Measurements from ENCODE around the gene PGD. TPM values are rescaled to one million over a fixed set of nuclear protein-coding genes. Genes with fewer than 3 reads are reported as not detected.
A peak's percentile ranks its signal among the peaks of the same experiment; 100 is the strongest.
"Not testable (repeated sequence)": the region's sequence is repeated elsewhere in the genome, so short reads cannot be mapped to it uniquely, and the experiment has no call there.

The PGD gene
- total and polyA plus RNA-seq, 10 donors: 40.8 to 381 (median 124) TPM

DNA sequence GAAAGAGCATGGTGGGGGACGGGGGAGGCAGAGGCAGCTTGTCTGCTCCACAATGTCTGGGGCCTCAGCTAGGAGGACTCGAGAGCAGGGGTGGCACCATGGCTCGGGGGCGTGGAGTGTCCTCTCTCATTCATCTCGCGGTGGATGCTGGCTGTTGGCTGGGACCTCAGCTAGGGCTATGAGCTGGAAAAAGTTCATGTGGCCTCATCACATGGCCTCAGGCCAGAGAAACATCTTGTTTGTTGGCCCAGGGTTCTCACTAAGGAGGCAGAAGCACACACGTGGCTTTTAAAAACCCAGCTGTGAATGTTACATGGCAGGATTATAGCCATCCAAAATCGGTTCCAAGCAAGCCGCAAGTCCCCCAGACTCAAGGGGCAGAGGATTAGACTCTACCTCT is 25.2 kb downstream of the PGD start:
- Histone ChIP-seq H3K9me3 (no peaks in the 10 kb centered on the region), H3K27ac (no peak overlapping the region), H3K36me3 (peaks cover 0 to 39% (median 26%) of the 10 kb centered on the region in 6 donors), H3K27me3 (replicated peaks in 1 of 7) (no peaks in the 10 kb centered on the region), H3K4me1 (peaks cover 0 to 22% (median 8%) of the 10 kb centered on the region in 6 donors), H3K4me3 (no peak overlapping the region)
- intact Hi-C loops (cut with DNase I; ENCODE audit: low total_unique reads): no loop called here
- TF ChIP-seq, protein P1, sequence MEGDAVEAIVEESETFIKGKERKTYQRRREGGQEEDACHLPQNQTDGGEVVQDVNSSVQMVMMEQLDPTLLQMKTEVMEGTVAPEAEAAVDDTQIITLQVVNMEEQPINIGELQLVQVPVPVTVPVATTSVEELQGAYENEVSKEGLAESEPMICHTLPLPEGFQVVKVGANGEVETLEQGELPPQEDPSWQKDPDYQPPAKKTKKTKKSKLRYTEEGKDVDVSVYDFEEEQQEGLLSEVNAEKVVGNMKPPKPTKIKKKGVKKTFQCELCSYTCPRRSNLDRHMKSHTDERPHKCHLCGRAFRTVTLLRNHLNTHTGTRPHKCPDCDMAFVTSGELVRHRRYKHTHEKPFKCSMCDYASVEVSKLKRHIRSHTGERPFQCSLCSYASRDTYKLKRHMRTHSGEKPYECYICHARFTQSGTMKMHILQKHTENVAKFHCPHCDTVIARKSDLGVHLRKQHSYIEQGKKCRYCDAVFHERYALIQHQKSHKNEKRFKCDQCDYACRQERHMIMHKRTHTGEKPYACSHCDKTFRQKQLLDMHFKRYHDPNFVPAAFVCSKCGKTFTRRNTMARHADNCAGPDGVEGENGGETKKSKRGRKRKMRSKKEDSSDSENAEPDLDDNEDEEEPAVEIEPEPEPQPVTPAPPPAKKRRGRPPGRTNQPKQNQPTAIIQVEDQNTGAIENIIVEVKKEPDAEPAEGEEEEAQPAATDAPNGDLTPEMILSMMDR (IDR thresholded peaks at IDR 0.05 in 8 of 11, conservative IDR thresholded peaks at IDR 0.05 in 3 of 11): no peak
- no peak for TF ChIP-seq POLR2A (IDR thresholded peaks at IDR 0.05)
- no peak for TF ChIP-seq POLR2AphosphoS5 (IDR thresholded peaks at IDR 0.05)
- DNase-seq: peak; percentile 53
- WGBS, 5 donors: 80 to 91% (median 83%) methylated on average over 9 of the region's 9 CpGs

DNA sequence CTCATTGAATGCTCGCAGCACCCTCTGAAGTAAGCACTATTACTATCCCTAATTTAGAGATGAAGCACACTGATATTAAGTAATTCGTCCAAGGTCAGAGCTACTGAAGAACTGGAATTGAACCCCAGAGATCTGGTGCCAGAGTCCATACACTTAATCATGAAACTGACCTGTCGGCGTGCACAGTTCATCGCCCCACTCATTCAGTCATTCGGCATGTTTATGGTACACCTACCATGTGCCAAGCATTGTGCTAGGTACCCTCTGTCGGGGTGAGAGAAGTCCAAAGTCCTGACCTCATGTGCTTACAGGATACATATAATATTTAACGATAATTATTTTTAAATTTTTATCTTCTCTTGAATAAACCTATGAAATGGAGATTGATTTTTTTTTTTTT is 25.8 kb downstream of the PGD start:
- Histone ChIP-seq H3K4me1 (peaks cover 0 to 27% (median 10%) of the 10 kb centered on the region in 6 donors), H3K9me3 (no peaks in the 10 kb centered on the region), H3K36me3 (peaks cover 0 to 33% (median 20%) of the 10 kb centered on the region in 6 donors), H3K27me3 (replicated peaks in 1 of 7) (no peaks in the 10 kb centered on the region), H3K27ac (no peak overlapping the region), H3K4me3 (no peak overlapping the region)
- DNase-seq: peak; percentile 10
- intact Hi-C loops (cut with DNase I; ENCODE audit: low total_unique reads): loop anchor here (5.0 kb wide), 1 partner anchor 47 kb away; no protein-coding TSS in a partner anchor
- 89 to 97% (median 93%) methylated on average over 8 of the region's 8 CpGs for WGBS, 5 donors
- TF ChIP-seq, protein P1 (IDR thresholded peaks at IDR 0.05 in 8 of 11, conservative IDR thresholded peaks at IDR 0.05 in 3 of 11): no peak
- TF ChIP-seq POLR2A (IDR thresholded peaks at IDR 0.05) (no peak), POLR2AphosphoS5 (IDR thresholded peaks at IDR 0.05) (no peak)

DNA sequence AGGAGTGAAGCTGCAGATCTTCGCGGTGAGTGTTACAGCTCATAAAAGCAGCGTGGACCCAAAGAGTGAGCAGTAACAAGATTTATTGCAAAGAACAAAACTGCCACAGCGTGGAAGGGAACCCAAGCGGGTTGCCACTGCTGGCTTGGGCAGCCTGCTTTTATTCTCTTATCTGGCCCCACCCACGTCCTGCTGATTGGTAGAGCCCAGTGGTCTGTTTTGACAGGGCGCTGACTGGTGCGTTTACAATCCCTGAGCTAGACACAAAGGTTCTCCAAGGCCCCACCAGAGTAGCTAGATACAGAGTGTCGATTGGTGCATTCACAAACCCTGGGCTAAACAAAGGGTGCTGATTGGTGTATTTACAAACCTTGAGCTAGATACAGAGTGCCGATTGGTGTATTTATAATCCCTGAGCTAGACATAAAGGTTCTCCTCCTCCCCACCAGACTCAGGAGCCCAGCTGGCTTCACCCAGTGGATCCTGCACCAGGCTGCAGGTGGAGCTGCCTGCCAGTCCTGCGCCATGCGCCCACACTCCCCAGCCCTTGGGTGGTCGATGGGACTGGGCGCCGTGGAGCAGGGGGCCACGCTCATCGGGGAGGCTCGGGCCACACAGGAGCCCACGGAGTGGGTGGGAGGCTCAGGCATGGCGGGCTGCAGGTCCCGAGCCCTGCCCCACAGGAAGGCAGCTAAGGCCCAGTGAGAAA is 27.1 kb downstream of the PGD start:
- H3K27me3 ChIP-seq (replicated peaks in 1 of 7); H3K9me3 ChIP-seq; H3K4me3 ChIP-seq; H3K27ac ChIP-seq: not testable (repeated sequence)
- intact Hi-C loops (cut with DNase I; ENCODE audit: low total_unique reads): loop anchor here (5.0 kb wide), 1 partner anchor 49 kb away; no protein-coding TSS in a partner anchor
- H3K4me1 ChIP-seq: peaks cover 1 to 37% (median 18%) of the 10 kb centered on the region in 6 donors
- 83 to 89% (median 87%) methylated on average over 7 to 21 of the region's 21 CpGs for WGBS, 5 donors
- peaks cover 0 to 20% (median 6%) of the 10 kb centered on the region in 6 donors for H3K36me3 ChIP-seq
- peak; percentile 72 for DNase-seq

DNA sequence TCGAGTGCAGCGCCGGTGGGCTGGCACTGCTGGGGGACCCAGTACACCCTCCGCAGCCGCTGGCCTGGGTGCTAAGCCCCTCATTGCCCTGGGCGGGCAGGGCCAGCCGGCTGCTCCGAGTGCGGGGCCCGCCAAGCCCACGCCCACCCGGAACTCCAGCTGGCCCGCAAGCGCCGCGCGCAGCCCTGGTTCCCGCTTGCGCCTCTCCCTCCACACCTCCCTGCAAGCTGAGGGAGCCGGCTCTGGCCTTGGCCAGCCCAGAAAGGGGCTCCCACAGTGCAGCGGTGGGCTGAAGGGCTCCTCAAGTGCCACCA is 27.6 kb downstream of the PGD start:
- peaks cover 6 to 42% (median 23%) of the 10 kb centered on the region in 6 donors for H3K4me1 ChIP-seq
- not testable (repeated sequence) for H3K9me3 ChIP-seq; H3K27me3 ChIP-seq (replicated peaks in 1 of 7); H3K4me3 ChIP-seq
- peaks cover 0 to 15% (median 2%) of the 10 kb centered on the region in 6 donors for H3K36me3 ChIP-seq
- intact Hi-C loops (cut with DNase I; ENCODE audit: low total_unique reads): loop anchor here (5.0 kb wide), 1 partner anchor 49 kb away; no protein-coding TSS in a partner anchor
- peak overlapping the region in 1 of 8 donors; percentile 23 for H3K27ac ChIP-seq
- peak; percentile 70 for DNase-seq
- WGBS, 5 donors: 87 to 99% (median 96%) methylated on average over 4 to 21 of the region's 21 CpGs; no CpG with 5 or more reads in 1 of the 5 donors

DNA sequence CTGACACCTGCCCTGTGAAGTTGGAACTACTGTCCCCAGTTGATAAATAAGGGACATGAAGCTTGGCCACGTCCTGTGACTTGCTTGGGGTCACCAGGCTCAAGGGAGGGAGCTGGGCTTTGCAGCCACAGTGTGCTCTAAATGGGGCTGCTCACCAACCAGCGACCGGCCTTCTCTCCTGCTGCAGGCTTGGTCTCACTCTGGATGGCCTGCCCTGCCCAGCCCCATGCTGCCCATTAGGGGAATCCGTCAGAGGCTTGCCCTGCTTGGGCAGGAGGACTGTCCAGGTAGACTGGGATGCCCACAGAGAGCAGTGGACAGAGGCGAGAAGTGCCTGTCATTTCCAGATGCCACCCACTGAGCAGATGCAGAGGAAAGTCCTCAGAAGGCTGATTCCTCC is 30.1 kb downstream of the PGD start:
- no peak for DNase-seq
- H3K27ac ChIP-seq: no peak overlapping the region
- intact Hi-C loops (cut with DNase I; ENCODE audit: low total_unique reads): loop anchor here (5.0 kb wide), 1 partner anchor 52 kb away; no protein-coding TSS in a partner anchor
- H3K9me3 ChIP-seq: no peaks in the 10 kb centered on the region
- no peak overlapping the region for H3K4me3 ChIP-seq
- no peaks in the 10 kb centered on the region for H3K27me3 ChIP-seq (replicated peaks in 1 of 7)
- no peak for TF ChIP-seq POLR2AphosphoS5 (IDR thresholded peaks at IDR 0.05)
- TF ChIP-seq POLR2A (IDR thresholded peaks at IDR 0.05): no peak
- TF ChIP-seq, protein P1 (IDR thresholded peaks at IDR 0.05 in 8 of 11, conservative IDR thresholded peaks at IDR 0.05 in 3 of 11): no peak
- no peaks in the 10 kb centered on the region for H3K36me3 ChIP-seq
- WGBS, 5 donors: 87 to 93% (median 92%) methylated on average over 2 to 5 of the region's 5 CpGs
- peaks cover 6 to 54% (median 28%) of the 10 kb centered on the region in 6 donors for H3K4me1 ChIP-seq
